Mucosa of gallbladder (tissue), 1 donor: Measurements from ENCODE around the gene EFTUD2. TPM values are rescaled to one million over a fixed set of nuclear protein-coding genes. Genes with fewer than 3 reads are reported as not detected.
A peak's percentile ranks its signal among the peaks of the same experiment; 100 is the strongest.

ENCODE experiments used
- DNase-seq: peaks from one replicate; pipeline ENCODE4 v3.0.0-alpha.2; 2020; ENCODE audit warnings: low spot score
- total RNA-seq: library from RNA; stranded (reverse); gene quantifications from one replicate; pipeline ENCODE4 v1.2.1, GENCODE V29; 2021
- donor health status: DM: no; HTN: no; CAD: no.

The EFTUD2 gene
- total RNA-seq, 1 donor from 2014 or later, result 72.8 TPM

- DNase-seq, result no peak
These were observed 26.8 kb upstream of the EFTUD2 start for GRCh38 chr17:44925731-44926697.

- no peak for DNase-seq
These were observed 24.9 kb upstream of the EFTUD2 start for GRCh38 chr17:44924107-44924544.

GRCh38 chr17:44922746-44923470 lies 23.7 kb upstream of the EFTUD2 start:
- no peak for DNase-seq

GRCh38 chr17:44922136-44922535 lies 22.9 kb upstream of the EFTUD2 start:
- DNase-seq, result no peak

GRCh38 chr17:44921122-44921882 lies 22.1 kb upstream of the EFTUD2 start:
- DNase-seq, result no peak

- no peak for DNase-seq
These were observed 21.3 kb upstream of the EFTUD2 start for GRCh38 chr17:44920565-44920940.

- peak; percentile 80 for DNase-seq
These were observed 20.8 kb upstream of the EFTUD2 start for GRCh38 chr17:44919885-44920564.

- no peak for DNase-seq
These were observed 20.2 kb upstream of the EFTUD2 start for GRCh38 chr17:44919411-44919810.

- DNase-seq, result no peak
These were observed 18.8 kb upstream of the EFTUD2 start for GRCh38 chr17:44918006-44918405.

GRCh38 chr17:44917456-44917855 lies 18.2 kb upstream of the EFTUD2 start:
- no peak for DNase-seq

GRCh38 chr17:44916781-44917241 lies 17.6 kb upstream of the EFTUD2 start:
- no peak for DNase-seq

GRCh38 chr17:44915862-44916780 lies 16.9 kb upstream of the EFTUD2 start:
- no peak for DNase-seq

- DNase-seq, result no peak
These were observed 16.1 kb upstream of the EFTUD2 start, which contains the start of gene GFAP for GRCh38 chr17:44915321-44915726. GFAP (minus strand) TSS chr17:44915500; CDS start chr17:44915486, 14 bp downstream.

GRCh38 chr17:44914698-44915271 lies 15.5 kb upstream of the EFTUD2 start:
- no peak for DNase-seq

- no peak for DNase-seq
These were observed 14.9 kb upstream of the EFTUD2 start for GRCh38 chr17:44914148-44914547.

- DNase-seq, result no peak
These were observed 14.4 kb upstream of the EFTUD2 start for GRCh38 chr17:44913676-44914075.

GRCh38 chr17:44912763-44913544 lies 13.7 kb upstream of the EFTUD2 start:
- no peak for DNase-seq

- DNase-seq, result peak; percentile 62
These were observed 12.1 kb upstream of the EFTUD2 start for GRCh38 chr17:44911133-44912001.
